ENCODE results near the gene PEX11G.

DNA sequence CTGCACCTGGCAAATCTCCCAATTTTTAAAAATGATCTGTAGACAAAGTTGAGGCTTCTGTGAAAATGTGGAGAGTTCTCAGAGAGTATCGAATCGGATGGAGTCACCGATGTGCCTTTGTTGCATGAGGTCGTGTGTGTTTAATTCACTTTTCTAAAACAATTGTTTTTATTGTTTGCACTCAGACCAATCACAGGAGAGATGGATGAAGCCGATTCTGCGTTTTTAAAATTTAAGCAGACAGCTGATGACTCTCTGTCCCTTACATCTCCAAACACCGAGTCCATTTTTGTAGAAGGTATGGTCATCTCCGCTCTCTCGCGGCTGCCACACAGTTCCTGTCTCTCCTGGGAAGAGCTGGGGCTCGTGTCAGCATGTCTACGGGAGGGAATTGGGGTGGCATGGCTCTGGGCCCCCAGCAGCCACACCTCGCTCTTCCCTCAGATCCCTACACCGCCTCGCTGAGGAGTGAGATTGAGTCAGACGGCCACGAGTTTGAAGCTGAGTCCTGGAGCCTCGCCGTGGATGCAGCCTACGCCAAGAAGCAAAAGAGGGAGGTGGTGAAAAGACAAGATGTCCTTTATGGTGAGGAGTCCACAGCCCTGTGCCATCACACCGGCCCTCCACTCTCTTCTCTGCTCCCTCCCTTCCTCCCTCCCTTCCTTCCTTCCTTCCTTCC, 47.2 kb downstream of the PEX11G start:
- no peak for TF ChIP-seq CTCF (IDR thresholded peaks at IDR 0.05; ENCODE audit: insufficient read depth, low read length, poor library complexity, severe bottlenecking)
- no peak for TF ChIP-seq EZH2phosphoT487 (conservative IDR thresholded peaks at IDR 0.05; ENCODE audit: low read length)

Measured in SU-DHL-6 (cell line).